ENCODE data around the gene AGAP1. TPM values are rescaled to one million over a fixed set of nuclear protein-coding genes. Genes with fewer than 3 reads are reported as not detected.

Gene AGAP1
- polyA plus RNA-seq, 3 donors from 2014 or later = 0.18 to 2.3 (median 0.21) TPM

GRCh38 chr2:236172255-236173035 is 678.6 kb downstream of the AGAP1 start:
- Mint-ChIP-seq H3K36me3 (no peaks in the 10 kb centered on the region), H3K9me3 (peaks cover 0 to 2% (median 0%) of the 10 kb centered on the region in 6 donors), H3K4me3 (no peak overlapping the region), H3K27me3 (ENCODE audit: low read depth in 3 of 3) (peaks cover 27 to 56% (median 51%) of the 10 kb centered on the region in 3 donors), H3K27ac (no peak overlapping the region), H3K4me1 (no peaks in the 10 kb centered on the region)
- DNase-seq = no peak

GRCh38 chr2:236173036-236173728 is 679.3 kb downstream of the AGAP1 start:
- no peak for DNase-seq
- Mint-ChIP-seq H3K27ac (no peak overlapping the region), H3K36me3 (no peaks in the 10 kb centered on the region), H3K9me3 (peaks cover 0 to 2% (median 0%) of the 10 kb centered on the region in 6 donors), H3K4me3 (no peak overlapping the region), H3K4me1 (peaks cover under 1 to 1% of the 10 kb centered on the region in 2 donors), H3K27me3 (ENCODE audit: low read depth in 3 of 3) (peaks cover 27 to 56% (median 55%) of the 10 kb centered on the region in 3 donors)

GRCh38 chr2:236173729-236174607 is 680.1 kb downstream of the AGAP1 start:
- peaks cover 6 to 9% of the 10 kb centered on the region in 2 donors for H3K4me1 Mint-ChIP-seq
- no peak overlapping the region for H3K27ac Mint-ChIP-seq
- no peaks in the 10 kb centered on the region for H3K36me3 Mint-ChIP-seq
- DNase-seq = no peak
- H3K4me3 Mint-ChIP-seq = no peak overlapping the region
- peaks cover 0 to 2% (median 0%) of the 10 kb centered on the region in 6 donors for H3K9me3 Mint-ChIP-seq
- peaks cover 29 to 59% (median 58%) of the 10 kb centered on the region in 3 donors for H3K27me3 Mint-ChIP-seq (ENCODE audit: low read depth in 3 of 3)

GRCh38 chr2:236175548-236176150 is 681.8 kb downstream of the AGAP1 start:
- Mint-ChIP-seq H3K4me1 (peaks cover 10 to 18% of the 10 kb centered on the region in 2 donors), H3K4me3 (peak overlapping the region in 1 of 5 donors; percentile 2), H3K27me3 (ENCODE audit: low read depth in 3 of 3) (peaks cover 19 to 55% (median 44%) of the 10 kb centered on the region in 3 donors), H3K36me3 (no peaks in the 10 kb centered on the region), H3K9me3 (peaks cover 0 to 2% (median 0%) of the 10 kb centered on the region in 6 donors), H3K27ac (no peak overlapping the region)
- no peak for DNase-seq

- no peak for DNase-seq
- Mint-ChIP-seq H3K27ac (no peak overlapping the region), H3K36me3 (no peaks in the 10 kb centered on the region), H3K4me3 (peak overlapping the region in 3 of 5 donors; percentile 49 to 52 (median 51)), H3K27me3 (ENCODE audit: low read depth in 3 of 3) (peaks cover 17 to 51% (median 40%) of the 10 kb centered on the region in 3 donors), H3K9me3 (peaks cover 0 to 2% (median 0%) of the 10 kb centered on the region in 6 donors), H3K4me1 (peaks cover 10 to 18% of the 10 kb centered on the region in 2 donors)
Observed at GRCh38 chr2:236176417-236176816, 682.6 kb downstream of the AGAP1 start.

GRCh38 chr2:236176951-236177350 is 683.1 kb downstream of the AGAP1 start:
- Mint-ChIP-seq H3K4me1 (peaks cover 10 to 18% of the 10 kb centered on the region in 2 donors), H3K4me3 (peak overlapping the region in 1 of 5 donors; percentile 52), H3K27me3 (ENCODE audit: low read depth in 3 of 3) (peaks cover 17 to 53% (median 39%) of the 10 kb centered on the region in 3 donors), H3K9me3 (peaks cover 0 to 2% (median 0%) of the 10 kb centered on the region in 6 donors), H3K36me3 (no peaks in the 10 kb centered on the region), H3K27ac (no peak overlapping the region)
- DNase-seq = no peak

- Mint-ChIP-seq H3K36me3 (no peaks in the 10 kb centered on the region), H3K27me3 (ENCODE audit: low read depth in 3 of 3) (peaks cover 16 to 50% (median 36%) of the 10 kb centered on the region in 3 donors), H3K27ac (no peak overlapping the region), H3K9me3 (peaks cover 0 to 2% (median 0%) of the 10 kb centered on the region in 6 donors), H3K4me3 (peak overlapping the region in 3 of 5 donors; percentile 21 to 29 (median 21)), H3K4me1 (peaks cover 10 to 18% of the 10 kb centered on the region in 2 donors)
- DNase-seq = peak in 1 of 3 donors; percentile 11
Observed at GRCh38 chr2:236177604-236177966, 683.7 kb downstream of the AGAP1 start.

GRCh38 chr2:236177967-236178889 is 684.4 kb downstream of the AGAP1 start:
- H3K4me3 Mint-ChIP-seq = peak overlapping the region; percentile 60 to 77 (median 75)
- H3K4me1 Mint-ChIP-seq = peaks cover 10 to 18% of the 10 kb centered on the region in 2 donors
- peak; percentile 18 to 28 (median 19) for DNase-seq
- peaks cover 0 to 2% (median 0%) of the 10 kb centered on the region in 6 donors for H3K9me3 Mint-ChIP-seq
- no peak overlapping the region for H3K27ac Mint-ChIP-seq
- peaks cover 17 to 49% (median 38%) of the 10 kb centered on the region in 3 donors for H3K27me3 Mint-ChIP-seq (ENCODE audit: low read depth in 3 of 3)
- no peaks in the 10 kb centered on the region for H3K36me3 Mint-ChIP-seq

GRCh38 chr2:236178890-236179235 is 685.0 kb downstream of the AGAP1 start:
- Mint-ChIP-seq H3K27me3 (ENCODE audit: low read depth in 3 of 3) (peaks cover 14 to 44% (median 41%) of the 10 kb centered on the region in 3 donors), H3K27ac (no peak overlapping the region), H3K4me3 (peak overlapping the region in 4 of 5 donors; percentile 50 to 70 (median 60)), H3K4me1 (peaks cover 10 to 18% of the 10 kb centered on the region in 2 donors), H3K36me3 (no peaks in the 10 kb centered on the region), H3K9me3 (peaks cover 0 to 2% (median 0%) of the 10 kb centered on the region in 6 donors)
- no peak for DNase-seq

GRCh38 chr2:236179236-236180075 is 685.6 kb downstream of the AGAP1 start:
- peaks cover 0 to 2% (median 0%) of the 10 kb centered on the region in 6 donors for H3K9me3 Mint-ChIP-seq
- H3K27me3 Mint-ChIP-seq (ENCODE audit: low read depth in 3 of 3) = peaks cover 9 to 39% (median 38%) of the 10 kb centered on the region in 3 donors
- H3K4me3 Mint-ChIP-seq = peak overlapping the region; percentile 29 to 70 (median 50)
- peaks cover 10 to 18% of the 10 kb centered on the region in 2 donors for H3K4me1 Mint-ChIP-seq
- no peak overlapping the region for H3K27ac Mint-ChIP-seq
- no peak for DNase-seq
- no peaks in the 10 kb centered on the region for H3K36me3 Mint-ChIP-seq

- Mint-ChIP-seq H3K9me3 (peaks cover 0 to 2% (median 0%) of the 10 kb centered on the region in 6 donors), H3K36me3 (no peaks in the 10 kb centered on the region), H3K27ac (no peak overlapping the region), H3K4me1 (peaks cover 10 to 18% of the 10 kb centered on the region in 2 donors), H3K4me3 (peak overlapping the region in 2 of 5 donors; percentile 16 to 54), H3K27me3 (ENCODE audit: low read depth in 3 of 3) (peaks cover 7 to 39% (median 31%) of the 10 kb centered on the region in 3 donors)
- no peak for DNase-seq
Observed at GRCh38 chr2:236180076-236180816, 686.4 kb downstream of the AGAP1 start.

Data from immature natural killer cell (primary cell).